Right lobe of liver (tissue), 4 donors: ENCODE data around the gene ITGB1BP1.

Experiments used
- CTCF ChIP-seq, 4 donors: fragments of 200-600 bp in 3 of 4; fragments of 450-650 bp in 1 of 4; IDR thresholded peaks; one replicate each; pipeline versions ENCODE4 v1.5.1 to v1.8.0; 2016 to 2022; ENCODE audit warnings: antibody characterized with exemption in 4 of 4, mild to moderate bottlenecking in 2 of 4
- POLR2A ChIP-seq: fragments of 450-650 bp; IDR thresholded peaks from one replicate; pipeline ENCODE4 v1.6.1; 2017; ENCODE audit warnings: antibody characterized with exemption, mild to moderate bottlenecking
- donor health status: DM: no; HTN: no; CAD: no.
- donor health status: DM: no; HTN: no; CAD: no.
- donor health status: DM: no; HTN: yes; CAD: no.

DNA sequence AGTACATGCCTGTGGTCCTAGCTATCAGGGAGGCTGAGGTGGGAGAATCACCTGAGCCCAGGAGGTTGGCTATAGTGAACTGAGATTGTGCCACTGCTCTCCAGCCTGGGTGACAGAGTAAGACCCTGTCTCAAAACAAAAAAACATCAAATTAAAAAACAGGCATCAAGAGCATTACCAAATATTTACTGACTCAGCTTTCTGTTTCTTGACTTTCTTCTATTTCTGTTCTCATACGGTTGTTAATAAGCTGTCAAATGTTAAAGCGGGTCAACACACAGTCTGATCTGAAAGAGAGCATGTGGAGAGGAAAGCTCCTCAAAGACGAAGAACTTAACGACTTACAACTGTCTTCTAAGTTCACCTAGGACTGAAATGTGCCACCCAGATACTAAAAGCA lies 59.0 kb downstream of the ITGB1BP1 start:
- TF ChIP-seq CTCF (IDR thresholded peaks at IDR 0.05): no peak
- no peak for TF ChIP-seq POLR2A
